IPS DF 6.9 (cell line): ENCODE data around the gene FNBP1.
"Not testable (repeated sequence)": the region's sequence is repeated elsewhere in the genome, so short reads cannot be mapped to it uniquely, and the experiment has no call there.

Experiments
- DNase-seq: peaks from one replicate; pipeline ENCODE4 v3.0.0-alpha.2; 2013; ENCODE audit warnings: low read depth, low spot score
- H3K27ac ChIP-seq: one replicate; pipeline ENCODE4 v1.5.1; 2013; ENCODE audit warnings: low read length, control low read depth
- H3K27me3 ChIP-seq: 2 replicates; pipeline ENCODE4 v1.6.1; 2013; ENCODE audit warnings: mild to moderate bottlenecking, low read length; ENCODE audit not compliant: control insufficient read depth, insufficient read depth
- H3K36me3 ChIP-seq: 2 replicates; pipeline ENCODE4 v1.6.1; 2013; ENCODE audit warnings: low read length; ENCODE audit not compliant: control insufficient read depth, insufficient read depth
- H3K4me1 ChIP-seq: 2 replicates; pipeline ENCODE4 v1.6.1; 2013; ENCODE audit warnings: low read length; ENCODE audit not compliant: control insufficient read depth, insufficient read depth
- H3K4me3 ChIP-seq: 2 replicates; pipeline ENCODE4 v1.5.1; 2013; ENCODE audit warnings: mild to moderate bottlenecking, low read length
- H3K9me3 ChIP-seq: 2 replicates; pipeline ENCODE4 v1.6.1; 2013; ENCODE audit warnings: low read length, inconsistent platforms; ENCODE audit not compliant: control insufficient read depth, insufficient read depth
- WGBS: extraction: QIAGEN DNeasy Blood & Tissue Kit; methylation state at CpG from one replicate; pipeline ENCODE4 v1.1.7; 2013; ENCODE audit warnings: mixed read lengths, missing lambda C conversion rate; ENCODE audit not compliant: insufficient read length, insufficient coverage; 5-methylcytosine and 5-hydroxymethylcytosine counted together

FNBP1 gene

DNA sequence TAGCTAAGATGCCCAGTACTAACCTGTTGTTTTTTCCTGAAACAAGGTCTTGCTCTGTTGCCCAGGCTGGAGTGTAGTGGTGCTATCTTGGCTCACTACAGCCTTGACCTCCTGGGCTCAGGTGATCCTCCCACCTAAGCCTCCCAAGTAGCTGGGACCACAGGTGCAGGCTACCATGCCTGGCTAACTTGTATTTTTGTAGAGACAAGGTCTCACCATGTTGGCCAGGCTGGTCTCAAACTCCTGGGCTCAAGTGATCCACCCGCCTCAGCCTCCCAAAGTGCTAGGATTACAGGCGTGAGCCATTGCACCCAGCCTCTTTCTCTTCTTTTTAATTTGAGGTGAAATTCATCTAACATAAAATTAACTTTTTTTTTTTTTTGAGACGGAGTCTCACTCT lies 21.1 kb downstream of the FNBP1 start:
- not testable (repeated sequence) for H3K27ac ChIP-seq

DNA sequence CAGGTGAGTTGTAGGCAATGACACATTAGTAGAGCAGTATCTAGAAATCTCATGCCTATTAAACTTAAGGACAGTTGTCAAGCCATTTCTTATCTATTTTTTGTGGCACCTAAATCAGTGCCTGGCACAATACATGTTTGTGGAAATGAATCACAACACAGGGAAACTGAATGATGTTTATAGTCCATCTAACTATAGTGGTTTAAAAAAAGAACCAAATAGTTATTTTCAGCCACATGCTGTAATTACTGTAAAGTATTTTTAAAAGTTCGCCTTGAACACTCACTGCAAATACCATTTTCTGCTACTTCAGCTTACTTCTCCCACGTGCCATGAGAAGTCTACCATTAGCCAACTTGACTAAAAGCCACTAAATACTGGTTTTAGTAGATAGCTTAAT lies 21.9 kb downstream of the FNBP1 start:
- WGBS = no CpG with 5 or more reads among the region's 2 CpGs
- H3K36me3 ChIP-seq = no peaks in the 10 kb centered on the region
- no peak for DNase-seq
- H3K27ac ChIP-seq = no peak overlapping the region
- H3K9me3 ChIP-seq = no peaks in the 10 kb centered on the region
- no peaks in the 10 kb centered on the region for H3K27me3 ChIP-seq
- no peak overlapping the region for H3K4me3 ChIP-seq
- H3K4me1 ChIP-seq = no peaks in the 10 kb centered on the region

More for the DNA sequence above, 21.1 kb downstream of the FNBP1 start:
- not testable (repeated sequence) for H3K27me3 ChIP-seq, H3K4me1 ChIP-seq, H3K4me3 ChIP-seq, H3K9me3 ChIP-seq, DNase-seq, H3K36me3 ChIP-seq
- no CpG with 5 or more reads among the region's 3 CpGs for WGBS

DNA sequence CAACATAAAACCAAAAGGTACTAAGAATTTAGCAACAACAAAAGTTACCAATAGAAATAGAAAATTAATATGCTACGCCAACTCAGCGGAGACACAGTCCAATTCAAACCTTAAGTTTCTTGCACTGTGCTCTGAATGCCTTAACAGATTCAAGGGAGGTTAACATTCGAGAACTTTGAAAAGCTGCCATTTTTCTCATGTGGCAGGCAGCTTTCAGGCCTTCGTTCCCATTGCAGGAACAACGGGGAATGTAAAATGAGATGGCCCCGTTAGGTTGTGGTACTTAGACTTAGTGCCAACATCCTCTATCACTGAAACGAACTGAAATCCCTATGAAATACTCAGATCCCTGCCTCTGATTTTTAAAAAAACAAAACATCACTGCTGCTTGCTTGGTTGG lies 22.4 kb downstream of the FNBP1 start:
- H3K4me1 ChIP-seq = no peaks in the 10 kb centered on the region
- H3K27ac ChIP-seq = no peak overlapping the region
- DNase-seq = no peak
- no peaks in the 10 kb centered on the region for H3K27me3 ChIP-seq
- no peaks in the 10 kb centered on the region for H3K36me3 ChIP-seq
- no peaks in the 10 kb centered on the region for H3K9me3 ChIP-seq
- no CpG with 5 or more reads among the region's 7 CpGs for WGBS
- no peak overlapping the region for H3K4me3 ChIP-seq

DNA sequence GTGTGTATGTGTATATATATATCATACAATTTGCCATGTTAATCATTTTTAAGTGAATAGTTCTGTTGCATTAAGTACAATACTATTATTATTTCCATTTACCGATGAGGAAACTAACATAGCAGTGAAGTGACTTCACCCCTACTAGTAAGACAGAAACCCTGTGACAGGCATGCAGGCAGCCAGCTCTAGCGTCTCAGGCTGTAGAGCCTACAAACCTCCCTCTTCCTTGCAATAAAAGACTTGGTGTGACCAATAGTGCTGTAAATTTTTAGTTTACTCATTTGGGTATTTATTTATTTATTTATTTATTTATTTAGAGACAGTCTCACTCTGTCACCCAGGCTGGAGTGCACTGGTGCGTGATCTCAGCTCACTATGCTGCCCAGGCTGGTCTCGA lies 24.7 kb downstream of the FNBP1 start:
- Histone ChIP-seq H3K27me3 (no peaks in the 10 kb centered on the region), H3K4me3 (no peak overlapping the region), H3K27ac (no peak overlapping the region), H3K9me3 (no peaks in the 10 kb centered on the region), H3K4me1 (no peaks in the 10 kb centered on the region), H3K36me3 (no peaks in the 10 kb centered on the region)
- no CpG with 5 or more reads among the region's 4 CpGs for WGBS
- DNase-seq = no peak

DNA sequence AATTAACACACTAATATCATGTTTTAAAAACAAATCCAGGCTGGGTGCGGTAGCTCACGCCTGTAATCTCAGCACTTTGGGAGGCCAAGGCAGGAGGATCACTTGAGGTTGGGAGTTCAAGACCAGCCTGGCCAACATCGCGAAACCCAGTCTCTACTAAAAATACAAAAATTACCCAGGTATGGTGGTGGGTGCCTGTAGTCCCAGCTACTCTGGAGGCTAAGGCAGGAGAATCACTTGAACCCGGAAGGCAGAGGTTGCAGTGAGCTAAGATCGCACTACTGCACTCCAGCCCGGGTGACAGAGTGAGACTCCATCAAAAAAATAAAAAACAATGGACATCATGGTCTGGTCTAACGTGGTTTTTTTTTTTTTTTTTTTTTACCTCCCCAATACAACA lies 25.5 kb downstream of the FNBP1 start:
- H3K27ac ChIP-seq, H3K27me3 ChIP-seq, DNase-seq, H3K4me3 ChIP-seq, H3K4me1 ChIP-seq, H3K9me3 ChIP-seq, H3K36me3 ChIP-seq: not testable (repeated sequence)
- WGBS = no CpG with 5 or more reads among the region's 8 CpGs

DNA sequence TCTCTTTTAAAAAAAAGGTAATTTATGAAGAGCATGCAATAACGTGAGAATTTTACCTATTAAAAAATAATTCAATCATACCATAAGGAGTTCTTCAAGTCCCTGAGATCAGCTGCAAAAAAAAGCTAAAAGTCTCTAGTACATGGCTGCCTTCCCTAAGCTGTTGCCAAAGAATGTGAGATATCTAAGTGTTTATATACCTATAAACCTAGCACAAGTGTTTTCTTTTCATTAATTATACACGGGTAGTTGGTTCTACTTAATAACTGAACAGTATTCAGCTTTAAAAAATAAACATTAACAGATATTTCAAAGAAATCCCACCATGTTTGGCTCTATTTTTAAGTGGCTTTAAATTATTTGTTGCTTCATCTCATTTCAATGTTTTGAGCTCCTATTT lies 25.9 kb downstream of the FNBP1 start:
- H3K36me3 ChIP-seq = no peaks in the 10 kb centered on the region
- no peak for DNase-seq
- no peaks in the 10 kb centered on the region for H3K4me1 ChIP-seq
- WGBS = no CpG with 5 or more reads among the region's 2 CpGs
- no peaks in the 10 kb centered on the region for H3K27me3 ChIP-seq
- no peak overlapping the region for H3K27ac ChIP-seq
- H3K9me3 ChIP-seq = no peaks in the 10 kb centered on the region
- no peak overlapping the region for H3K4me3 ChIP-seq

DNA sequence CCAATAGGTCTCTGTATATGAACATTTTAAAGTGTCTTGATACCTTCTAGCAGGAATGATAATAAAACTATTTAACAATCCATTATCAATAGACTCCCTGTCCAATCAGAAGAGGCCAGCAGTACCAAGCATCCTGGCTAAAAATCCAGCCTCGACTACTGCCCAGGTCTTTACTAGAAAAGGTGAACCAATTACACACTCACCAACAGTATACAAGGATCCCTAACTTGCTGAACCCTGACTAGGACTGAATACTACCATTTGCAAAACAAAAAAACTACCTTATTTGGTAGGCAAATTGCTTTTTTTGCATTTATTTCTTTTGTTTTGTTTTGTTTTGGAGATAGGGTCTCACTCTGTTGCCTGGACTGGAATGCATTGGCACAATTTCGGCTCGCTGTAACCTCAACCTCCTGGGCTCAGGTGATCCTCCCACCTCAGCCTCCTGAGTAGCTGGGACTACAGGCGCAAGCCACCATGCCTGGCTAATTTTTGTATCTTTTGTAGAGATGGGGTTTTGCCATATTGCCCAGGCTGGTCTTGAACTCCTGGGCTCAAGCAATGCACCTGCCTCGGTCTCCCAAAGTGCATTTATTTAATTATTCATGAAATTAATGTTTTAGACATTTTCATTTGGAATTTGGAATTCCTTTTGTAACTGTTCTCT lies 27.5 kb downstream of the FNBP1 start:
- H3K4me3 ChIP-seq = no peak overlapping the region
- no peak for DNase-seq
- no CpG with 5 or more reads among the region's 5 CpGs for WGBS
- H3K27ac ChIP-seq = no peak overlapping the region
- no peaks in the 10 kb centered on the region for H3K27me3 ChIP-seq
- no peaks in the 10 kb centered on the region for H3K4me1 ChIP-seq
- H3K9me3 ChIP-seq = no peaks in the 10 kb centered on the region
- H3K36me3 ChIP-seq = no peaks in the 10 kb centered on the region

DNA sequence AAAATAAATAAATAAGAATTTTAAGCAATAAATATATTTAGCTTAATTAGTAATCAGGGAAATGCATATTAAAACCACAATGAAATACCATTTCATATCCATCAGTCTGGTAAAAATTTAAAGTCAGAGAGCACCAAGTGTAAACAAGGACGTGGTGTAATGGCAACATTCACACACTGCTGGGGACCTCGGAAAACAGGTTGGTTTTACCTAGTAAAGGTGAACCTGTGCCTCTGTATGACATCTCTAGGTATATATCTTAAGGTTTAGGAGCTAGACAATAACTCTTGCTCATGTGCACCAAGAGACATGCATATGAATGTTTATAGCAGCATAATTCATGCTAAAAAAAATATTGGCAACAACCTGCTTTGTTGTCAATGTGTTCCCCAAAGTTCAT lies 29.7 kb downstream of the FNBP1 start:
- Histone ChIP-seq H3K4me1 (no peaks in the 10 kb centered on the region), H3K27me3 (no peaks in the 10 kb centered on the region), H3K36me3 (no peaks in the 10 kb centered on the region), H3K4me3 (no peak overlapping the region), H3K27ac (no peak overlapping the region), H3K9me3 (no peaks in the 10 kb centered on the region)
- DNase-seq = no peak
- WGBS = no CpG with 5 or more reads among the region's 2 CpGs

DNA sequence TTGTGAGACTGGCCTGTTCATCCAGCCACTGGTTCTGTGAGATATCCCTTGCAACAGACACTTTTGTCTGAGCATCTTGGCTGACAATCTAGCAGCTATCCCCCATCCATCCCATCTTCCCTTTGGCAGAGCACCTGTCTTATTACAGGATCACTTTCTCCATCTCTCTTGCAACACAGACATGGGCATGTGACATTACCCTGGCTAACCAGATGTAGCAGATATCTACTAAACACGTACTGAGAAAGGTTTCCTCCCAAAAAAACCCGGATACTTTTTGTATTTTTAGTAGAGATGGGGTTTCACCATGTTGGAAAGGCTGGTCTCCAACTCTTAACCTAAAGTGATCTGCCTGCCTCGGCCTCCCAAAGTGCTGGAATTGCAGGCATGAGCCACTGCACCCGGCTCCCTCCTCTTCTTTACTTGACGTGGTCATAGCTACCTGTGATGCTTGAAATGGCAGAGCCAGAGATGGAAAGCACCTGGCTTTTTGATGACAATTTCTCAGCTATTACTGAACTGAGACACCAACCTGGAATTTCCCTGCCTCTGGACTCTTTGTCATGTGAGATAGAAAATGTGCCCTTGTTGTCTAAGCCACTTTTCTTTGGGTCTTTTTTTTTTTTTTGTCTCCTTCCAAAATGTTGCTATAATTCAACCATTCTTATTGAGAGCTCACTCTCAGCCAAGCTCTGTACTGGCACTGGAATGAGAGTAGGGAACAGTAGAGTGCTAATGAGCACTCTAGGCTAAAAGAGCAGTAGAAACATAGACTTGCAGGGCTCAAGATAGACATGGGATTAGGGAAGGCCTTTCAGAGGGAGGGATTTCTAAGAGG lies 32.6 kb downstream of the FNBP1 start:
- H3K27me3 ChIP-seq = no peaks in the 10 kb centered on the region
- WGBS = no CpG with 5 or more reads among the region's 5 CpGs
- H3K27ac ChIP-seq = no peak overlapping the region
- no peak for DNase-seq
- H3K4me1 ChIP-seq = no peaks in the 10 kb centered on the region
- no peaks in the 10 kb centered on the region for H3K36me3 ChIP-seq
- H3K4me3 ChIP-seq = no peak overlapping the region
- H3K9me3 ChIP-seq = no peaks in the 10 kb centered on the region

DNA sequence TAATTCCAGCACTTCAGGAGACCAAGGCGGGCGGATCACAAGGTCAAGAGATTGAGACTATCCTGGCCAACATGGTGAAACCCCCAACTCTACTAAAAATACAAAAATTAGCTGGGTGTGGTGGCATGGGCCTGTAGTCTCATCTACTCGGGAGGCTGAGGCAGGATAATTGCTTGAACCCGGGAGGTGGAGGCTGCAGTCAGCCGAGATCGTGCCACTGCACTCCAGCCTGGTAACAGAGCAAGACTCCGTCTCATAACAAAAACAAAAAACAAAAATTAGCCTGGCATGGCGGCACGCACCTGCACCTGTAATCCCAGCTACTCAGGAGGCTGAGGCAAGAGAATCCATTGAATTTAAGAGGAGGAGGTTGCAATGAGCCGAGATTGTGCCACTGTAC lies 33.4 kb downstream of the FNBP1 start:
- H3K4me1 ChIP-seq, H3K4me3 ChIP-seq, H3K27ac ChIP-seq, H3K9me3 ChIP-seq, H3K27me3 ChIP-seq, DNase-seq, H3K36me3 ChIP-seq: not testable (repeated sequence)
- WGBS = no CpG with 5 or more reads among the region's 10 CpGs

DNA sequence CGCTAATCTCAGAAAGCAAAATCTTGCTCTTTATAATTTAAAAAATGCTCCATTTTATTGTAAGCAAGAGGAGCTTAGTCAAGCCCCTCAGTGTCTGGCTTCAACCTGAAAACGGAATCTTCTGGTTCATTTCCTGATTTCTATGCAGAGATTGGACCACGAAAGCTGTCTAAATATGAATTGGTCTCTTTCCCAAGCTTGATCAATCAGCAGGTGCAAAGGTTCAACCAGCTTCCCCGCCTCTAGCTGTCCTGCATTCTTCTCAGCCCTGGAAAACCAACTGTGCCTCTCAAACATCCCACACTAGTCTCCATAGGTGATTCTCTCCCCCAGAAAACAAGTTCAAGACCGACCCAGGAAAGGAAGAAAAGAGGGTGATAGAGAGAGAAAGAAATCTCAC lies 34.5 kb downstream of the FNBP1 start:
- H3K27me3 ChIP-seq = no peaks in the 10 kb centered on the region
- H3K4me3 ChIP-seq = no peak overlapping the region
- DNase-seq = no peak
- H3K4me1 ChIP-seq = no peaks in the 10 kb centered on the region
- no CpG with 5 or more reads among the region's 5 CpGs for WGBS
- no peaks in the 10 kb centered on the region for H3K36me3 ChIP-seq
- H3K9me3 ChIP-seq = no peaks in the 10 kb centered on the region
- no peak overlapping the region for H3K27ac ChIP-seq
